Uterus (tissue), 2 donors: Measurements from ENCODE around the gene DTNBP1.

Experiments
- CTCF ChIP-seq, 4 experiments: fragments of 200-600 bp in 2 of 4; fragments of 450-650 bp in 2 of 4; sonication (generic) in 2 of 4; IDR thresholded peaks; one replicate each; pipeline ENCODE4 v1.5.1; 2016 to 2019; ENCODE audit warnings: antibody characterized with exemption in 4 of 4, mild to moderate bottlenecking in 2 of 4, moderate library complexity in 1 of 4
- POLR2A ChIP-seq, 2 donors: fragments of 450-650 bp; IDR thresholded peaks; one replicate each; pipeline ENCODE4 v1.6.1; 2016; ENCODE audit warnings: antibody characterized with exemption in 2 of 2, mild to moderate bottlenecking in 1 of 2, moderate library complexity in 1 of 2

GRCh38 chr6:15654250-15654649 is 8.6 kb downstream of the DTNBP1 start:
- TF ChIP-seq CTCF (IDR thresholded peaks at IDR 0.05) (no peak), POLR2A (IDR thresholded peaks at IDR 0.05) (no peak)
